ENCODE measurements around the gene ARL4A.
A peak's percentile ranks its signal among the peaks of the same experiment; 100 is the strongest.
"Not testable (repeated sequence)": the region's sequence is repeated elsewhere in the genome, so short reads cannot be mapped to it uniquely, and the experiment has no call there.

The ARL4A gene

GRCh38 chr7:12670000-12670729, 17.3 kb upstream of the ARL4A start:
- ATAC-seq (no peak), DNase-seq (no peak)

GRCh38 chr7:12670743-12671520, 16.5 kb upstream of the ARL4A start:
- DNase-seq (no peak), ATAC-seq (no peak)

- ATAC-seq, DNase-seq: not testable (repeated sequence)
Measured at GRCh38 chr7:12673436-12673835, 14.0 kb upstream of the ARL4A start.

- DNase-seq (no peak), ATAC-seq (no peak)
Measured at GRCh38 chr7:12674053-12674452, 13.4 kb upstream of the ARL4A start.

GRCh38 chr7:12674861-12675260, 12.6 kb upstream of the ARL4A start:
- DNase-seq (peak; percentile 21), ATAC-seq (peak; percentile 43)

GRCh38 chr7:12683678-12684585, 3.5 kb upstream of the ARL4A start:
- no peak for DNase-seq

GRCh38 chr7:12684733-12685132, 2.7 kb upstream of the ARL4A start:
- ATAC-seq (no peak), DNase-seq (no peak)

More at GRCh38 chr7:12683678-12684585, 3.5 kb upstream of the ARL4A start:
- ATAC-seq = no peak

GRCh38 chr7:12685550-12685949, 1.9 kb upstream of the ARL4A start:
- ATAC-seq = no peak
- DNase-seq = peak; percentile 23

- peak; percentile 95 for ATAC-seq
Measured at GRCh38 chr7:12686234-12686890, 1.1 kb upstream of the ARL4A start.

GRCh38 chr7:12687718-12688171, 312 bp downstream of the ARL4A start:
- DNase-seq = no peak
- no peak for ATAC-seq

More at GRCh38 chr7:12686234-12686890, 1.1 kb upstream of the ARL4A start:
- peak; percentile 95 for DNase-seq

- not testable (repeated sequence) for DNase-seq, ATAC-seq
Measured at GRCh38 chr7:12688485-12689170, 1.2 kb downstream of the ARL4A start.

- ATAC-seq = no peak
- no peak for DNase-seq
Measured at GRCh38 chr7:12689451-12689850, 2.0 kb downstream of the ARL4A start.

- no peak for ATAC-seq
Measured at GRCh38 chr7:12690041-12690878, 2.8 kb downstream of the ARL4A start.

GRCh38 chr7:12691388-12691787, 4.0 kb downstream of the ARL4A start:
- not testable (repeated sequence) for DNase-seq, ATAC-seq

More at GRCh38 chr7:12690041-12690878, 2.8 kb downstream of the ARL4A start:
- DNase-seq = no peak

GRCh38 chr7:12692035-12692434, 4.6 kb downstream of the ARL4A start:
- DNase-seq (no peak), ATAC-seq (no peak)

- no peak for DNase-seq
- no peak for ATAC-seq
Measured at GRCh38 chr7:12692479-12693259, 5.2 kb downstream of the ARL4A start.

- no peak for DNase-seq
- ATAC-seq = no peak
Measured at GRCh38 chr7:12694817-12695216, 7.4 kb downstream of the ARL4A start.

- ATAC-seq (no peak), DNase-seq (no peak)
Measured at GRCh38 chr7:12695965-12696364, 8.5 kb downstream of the ARL4A start.

- ATAC-seq (no peak), DNase-seq (no peak)
Measured at GRCh38 chr7:12699299-12699698, 11.9 kb downstream of the ARL4A start.
